Measurements from ENCODE around the gene EME2. TPM values are rescaled to one million over a fixed set of nuclear protein-coding genes. Genes with fewer than 3 reads are reported as not detected.

The EME2 gene
- total RNA-seq, 1 experiment from 2014 or later: 10.4 TPM

Other genes with a start within 250 kb of the EME2 start
- not detected in 2 replicates for gene TMEM204, start 239.1 kb upstream of the EME2 start, total RNA-seq (2014; rRNA removed; shearing (Covaris generic))
- gene IFT140, start 160.7 kb upstream of the EME2 start, total RNA-seq (2014; rRNA removed; shearing (Covaris generic)): 30.5 and 37.3 TPM in 2 replicates
- gene CRAMP1, start 160.4 kb upstream of the EME2 start, total RNA-seq (2014; rRNA removed; shearing (Covaris generic)): 4.5 and 7.6 TPM in 2 replicates
- gene JPT2, start 94.5 kb upstream of the EME2 start, total RNA-seq (2014; rRNA removed; shearing (Covaris generic)): 154 and 199 TPM in 2 replicates
- gene MAPK8IP3, start 66.6 kb upstream of the EME2 start, total RNA-seq (2014; rRNA removed; shearing (Covaris generic)): 20.6 and 27.7 TPM in 2 replicates
- gene NME3, start 1.3 kb upstream of the EME2 start, total RNA-seq (2014; rRNA removed; shearing (Covaris generic)): 64.4 and 76.9 TPM in 2 replicates
- 276 and 281 TPM in 2 replicates for gene MRPS34, start 324 bp downstream of the EME2 start, total RNA-seq (2014; rRNA removed; shearing (Covaris generic))
- gene SPSB3, start 9.8 kb downstream of the EME2 start, total RNA-seq (2014; rRNA removed; shearing (Covaris generic)): 14.0 and 27.3 TPM in 2 replicates
- gene NUBP2, start 10.2 kb downstream of the EME2 start, total RNA-seq (2014; rRNA removed; shearing (Covaris generic)): 128 and 160 TPM in 2 replicates
- gene IGFALS, start 20.9 kb downstream of the EME2 start, total RNA-seq (2014; rRNA removed; shearing (Covaris generic)): 0.31 TPM in 1 of 2 replicates, not detected in the other
- 81.3 and 108 TPM in 2 replicates for gene HAGH, start 54.0 kb downstream of the EME2 start, total RNA-seq (2014; rRNA removed; shearing (Covaris generic))
- gene FAHD1, start 54.4 kb downstream of the EME2 start, total RNA-seq (2014; rRNA removed; shearing (Covaris generic)): 63.5 and 85.2 TPM in 2 replicates
- 81.1 and 105 TPM in 2 replicates for gene MEIOB, start 99.4 kb downstream of the EME2 start, total RNA-seq (2014; rRNA removed; shearing (Covaris generic))
- 1.2 and 9.8 TPM in 2 replicates for gene HS3ST6, start 145.6 kb downstream of the EME2 start, total RNA-seq (2014; rRNA removed; shearing (Covaris generic))
- gene MSRB1, start 170.4 kb downstream of the EME2 start, total RNA-seq (2014; rRNA removed; shearing (Covaris generic)): 72.3 and 79.3 TPM in 2 replicates
- gene RPL3L, start 181.9 kb downstream of the EME2 start, total RNA-seq (2014; rRNA removed; shearing (Covaris generic)): not detected in 2 replicates
- 339 and 361 TPM in 2 replicates for gene NDUFB10, start 186.7 kb downstream of the EME2 start, total RNA-seq (2014; rRNA removed; shearing (Covaris generic))
- 10,196 and 11,503 TPM in 2 replicates for gene RPS2, start 192.0 kb downstream of the EME2 start, total RNA-seq (2014; rRNA removed; shearing (Covaris generic))
- gene RNF151, start 194.0 kb downstream of the EME2 start, total RNA-seq (2014; rRNA removed; shearing (Covaris generic)): not detected in 2 replicates
- gene TBL3, start 199.2 kb downstream of the EME2 start, total RNA-seq (2014; rRNA removed; shearing (Covaris generic)): 78.6 and 84.2 TPM in 2 replicates
- not detected in 2 replicates for gene NOXO1, start 208.7 kb downstream of the EME2 start, total RNA-seq (2014; rRNA removed; shearing (Covaris generic))
- 41.8 and 51.5 TPM in 2 replicates for gene GFER, start 211.4 kb downstream of the EME2 start, total RNA-seq (2014; rRNA removed; shearing (Covaris generic))
- gene SYNGR3, start 217.2 kb downstream of the EME2 start, total RNA-seq (2014; rRNA removed; shearing (Covaris generic)): 30.5 and 36.7 TPM in 2 replicates
- 58.0 and 72.1 TPM in 2 replicates for gene ZNF598, start 237.0 kb downstream of the EME2 start, total RNA-seq (2014; rRNA removed; shearing (Covaris generic))
- not detected in 2 replicates for gene NPW, start 247.0 kb downstream of the EME2 start, total RNA-seq (2014; rRNA removed; shearing (Covaris generic))